Inferior parietal cortex (tissue), 1 donor: Measurements from ENCODE around the gene TENM3.

Experiments
- DNase-seq: peaks from one replicate; pipeline ENCODE4 v3.0.0-alpha.2; 2016; ENCODE audit errors: extremely low spot score

Gene TENM3

DNA sequence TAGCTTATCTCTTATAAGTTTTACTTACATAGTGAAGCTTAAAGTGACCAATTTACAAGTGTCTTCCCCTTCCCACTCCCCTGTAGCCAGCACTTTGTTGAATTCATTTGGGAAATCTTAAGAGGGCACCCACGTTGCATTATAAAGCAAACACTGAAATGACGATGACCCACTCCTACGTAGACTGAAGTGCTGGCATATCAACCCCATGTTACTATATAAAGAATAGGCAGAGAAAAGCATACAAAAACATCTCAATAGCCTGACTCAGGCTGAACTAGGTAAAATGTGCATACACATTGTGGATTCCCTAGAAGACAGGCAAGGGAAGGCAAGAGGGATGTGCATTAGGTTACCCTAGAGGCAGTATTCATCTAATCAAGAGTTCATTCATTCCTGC, 313.4 kb downstream of the TENM3 start:
- no peak for DNase-seq

- no peak for DNase-seq
Observed at GRCh38 chr4:182560358-182560757, 317.2 kb downstream of the TENM3 start.

DNA sequence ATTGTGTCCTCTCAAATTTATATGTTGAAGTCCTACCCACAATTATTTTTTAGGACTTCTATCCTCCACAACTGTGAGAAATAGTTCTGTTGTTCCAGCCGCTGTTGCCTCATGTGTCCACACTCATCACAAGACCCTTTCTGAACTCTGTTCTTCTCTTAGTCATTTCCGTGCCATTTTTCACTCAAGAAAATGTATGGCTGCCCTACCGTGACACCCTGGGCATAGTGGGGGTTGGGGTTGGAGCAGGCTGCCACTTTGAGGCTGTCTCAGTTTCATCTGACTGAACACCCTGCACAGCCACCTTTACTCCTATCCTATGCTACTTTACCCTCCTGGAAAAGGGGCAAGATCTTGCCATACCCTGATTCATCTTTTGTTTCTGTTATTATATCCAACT, 319.1 kb downstream of the TENM3 start:
- no peak for DNase-seq

DNA sequence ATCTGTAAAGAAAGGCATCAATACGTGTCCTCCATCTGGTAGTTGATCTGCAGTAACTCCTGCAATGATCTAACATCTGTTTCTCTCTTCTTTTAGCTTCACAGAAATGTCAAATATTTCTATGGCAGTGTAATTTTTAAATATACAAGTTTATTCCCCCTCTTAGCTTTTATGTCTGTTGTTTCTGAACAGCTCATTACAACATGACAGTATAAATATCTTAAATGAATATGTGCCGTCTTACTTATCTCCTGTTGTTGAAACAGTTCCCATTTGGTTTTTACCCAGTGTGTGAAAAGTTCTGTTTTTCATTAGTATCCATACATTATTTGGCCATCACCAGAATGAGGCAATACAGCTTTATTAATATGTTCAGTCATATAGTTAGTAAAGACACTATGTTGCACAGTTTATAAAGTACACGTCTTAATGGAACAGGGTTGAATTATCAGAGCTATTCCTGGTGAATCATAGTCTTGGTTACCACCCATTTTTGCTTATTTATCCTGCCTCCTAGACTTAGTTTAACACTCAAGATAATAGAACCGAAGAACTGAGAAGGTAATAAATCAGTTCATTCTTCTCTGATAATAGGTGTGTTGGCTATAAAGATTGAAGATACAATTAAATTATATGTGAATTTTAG, 321.6 kb downstream of the TENM3 start:
- DNase-seq, result no peak

GRCh38 chr4:182567119-182567518, 323.9 kb downstream of the TENM3 start:
- DNase-seq, result no peak

- DNase-seq, result no peak
Observed at GRCh38 chr4:182569561-182569960, 326.4 kb downstream of the TENM3 start.

- no peak for DNase-seq
Observed at GRCh38 chr4:182574706-182575105, 331.5 kb downstream of the TENM3 start.

- DNase-seq, result no peak
Observed at GRCh38 chr4:182575225-182575624, 332.0 kb downstream of the TENM3 start.

DNA sequence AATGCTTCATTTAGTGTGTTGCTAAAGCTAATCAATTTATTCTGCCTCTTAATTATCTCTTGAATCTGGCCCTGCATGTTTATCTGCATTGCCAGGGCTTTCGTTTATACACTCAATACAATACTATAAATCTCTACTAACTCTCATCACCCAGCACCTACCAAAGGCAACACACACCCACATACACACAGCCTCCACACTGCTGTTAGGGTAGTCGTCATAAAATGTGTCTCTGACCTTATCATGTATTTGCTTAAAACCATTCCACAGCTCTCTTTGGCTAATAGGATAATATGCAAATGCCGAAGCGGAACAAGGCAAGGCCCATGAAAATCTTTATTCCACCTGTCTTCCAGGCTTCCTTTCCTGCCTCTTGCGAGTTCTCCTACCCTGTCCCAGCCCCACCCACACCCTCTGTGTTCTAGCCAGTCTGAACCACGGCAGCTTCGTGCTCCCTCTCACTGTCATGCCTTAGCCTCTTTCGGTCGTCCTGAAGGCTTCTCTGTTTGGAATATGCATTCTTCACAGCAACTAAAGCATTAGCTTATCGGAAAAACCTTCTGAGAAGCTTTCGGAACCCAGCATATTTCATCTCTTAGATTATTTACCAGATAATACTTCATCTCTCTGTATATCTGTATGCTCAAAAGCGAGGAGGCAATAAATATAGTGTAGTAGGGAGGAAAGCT, 333.5 kb downstream of the TENM3 start:
- no peak for DNase-seq

- DNase-seq, result no peak
Observed at GRCh38 chr4:182577411-182577810, 334.2 kb downstream of the TENM3 start.

DNA sequence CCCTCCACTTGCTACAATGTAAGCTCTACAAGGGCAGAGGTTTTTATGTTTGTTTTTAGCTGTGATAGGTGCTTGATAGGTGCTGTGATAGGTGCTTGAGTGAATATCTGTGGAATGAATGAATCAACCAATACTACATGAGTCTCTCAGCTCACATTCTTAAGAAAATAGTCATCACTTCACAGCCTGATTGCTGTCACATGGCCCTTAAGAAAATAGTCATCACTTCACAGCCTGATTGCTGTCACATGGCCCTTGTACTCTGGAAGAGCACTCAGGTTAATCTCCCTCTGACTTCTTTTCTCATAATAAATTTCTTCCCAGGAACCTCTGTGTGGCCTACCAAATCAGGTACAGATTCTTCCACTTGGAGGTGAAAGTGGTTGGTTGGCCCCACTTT, 335.2 kb downstream of the TENM3 start:
- no peak for DNase-seq

- no peak for DNase-seq
Observed at GRCh38 chr4:182582245-182582644, 339.0 kb downstream of the TENM3 start.

GRCh38 chr4:182583703-182584415, 340.7 kb downstream of the TENM3 start:
- DNase-seq, result no peak

GRCh38 chr4:182585321-182585720, 342.1 kb downstream of the TENM3 start:
- no peak for DNase-seq

GRCh38 chr4:182589100-182589499, 345.9 kb downstream of the TENM3 start:
- DNase-seq, result no peak

- no peak for DNase-seq
Observed at GRCh38 chr4:182593402-182593801, 350.2 kb downstream of the TENM3 start.

- DNase-seq, result no peak
Observed at GRCh38 chr4:182593864-182594263, 350.7 kb downstream of the TENM3 start.

DNA sequence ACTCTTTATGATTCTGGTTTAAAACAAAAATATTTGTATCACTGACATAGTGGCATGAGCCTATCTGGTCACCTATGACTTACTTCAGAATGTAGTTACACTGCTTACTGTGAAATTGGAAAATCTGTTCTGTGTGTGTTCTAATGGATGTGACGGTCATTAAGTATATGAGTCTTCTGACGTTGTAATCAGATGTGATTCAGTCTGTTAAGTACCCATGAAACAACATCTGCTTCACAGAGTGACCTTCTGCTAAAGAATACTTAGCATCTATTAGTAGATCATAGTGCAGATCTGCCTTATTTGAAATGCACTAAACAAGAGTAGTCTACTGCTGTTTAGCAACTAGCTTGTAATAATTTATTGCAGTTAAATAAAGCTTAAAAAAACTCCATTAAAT, 356.9 kb downstream of the TENM3 start:
- DNase-seq, result no peak

DNA sequence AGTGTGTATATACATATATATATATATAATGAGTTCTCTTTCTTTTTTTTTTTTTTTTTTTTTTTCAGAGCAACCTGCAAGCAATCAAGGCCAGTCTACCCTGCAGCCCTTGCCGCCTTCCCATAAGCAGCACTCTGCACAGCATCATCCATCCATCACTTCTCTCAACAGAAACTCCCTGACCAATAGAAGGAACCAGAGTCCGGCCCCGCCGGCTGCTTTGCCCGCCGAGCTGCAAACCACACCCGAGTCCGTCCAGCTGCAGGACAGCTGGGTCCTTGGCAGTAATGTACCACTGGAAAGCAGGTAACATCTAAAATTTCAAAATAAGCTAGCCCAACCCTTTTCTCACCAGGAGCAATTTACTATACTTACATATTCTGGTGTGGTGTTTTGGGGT, 357.7 kb downstream of the TENM3 start:
- DNase-seq, result no peak

DNA sequence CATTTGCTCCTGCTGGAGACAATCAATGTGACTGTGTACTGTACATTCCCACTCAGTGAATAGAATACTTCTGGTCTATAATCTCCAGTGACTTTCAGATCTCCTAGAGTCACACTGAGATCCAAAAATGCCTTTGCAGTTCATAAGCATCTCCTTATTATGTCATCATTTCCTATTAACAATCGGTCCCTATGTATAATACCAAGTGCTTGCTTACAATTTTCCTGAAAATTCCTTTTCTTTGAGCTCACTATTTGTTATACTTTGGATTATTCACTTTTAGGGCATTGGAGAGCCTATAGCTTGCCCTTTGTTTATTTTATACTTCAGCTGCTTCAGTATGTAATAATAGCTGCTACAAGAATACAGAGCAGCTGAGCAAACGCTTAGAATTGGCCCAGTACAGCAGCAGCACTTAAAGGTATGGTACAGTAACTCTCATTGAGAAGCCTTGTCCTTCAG, 361.0 kb downstream of the TENM3 start:
- DNase-seq, result no peak

- DNase-seq, result no peak
Observed at GRCh38 chr4:182604953-182605352, 361.8 kb downstream of the TENM3 start.

- no peak for DNase-seq
Observed at GRCh38 chr4:182608525-182608924, 365.3 kb downstream of the TENM3 start.

DNA sequence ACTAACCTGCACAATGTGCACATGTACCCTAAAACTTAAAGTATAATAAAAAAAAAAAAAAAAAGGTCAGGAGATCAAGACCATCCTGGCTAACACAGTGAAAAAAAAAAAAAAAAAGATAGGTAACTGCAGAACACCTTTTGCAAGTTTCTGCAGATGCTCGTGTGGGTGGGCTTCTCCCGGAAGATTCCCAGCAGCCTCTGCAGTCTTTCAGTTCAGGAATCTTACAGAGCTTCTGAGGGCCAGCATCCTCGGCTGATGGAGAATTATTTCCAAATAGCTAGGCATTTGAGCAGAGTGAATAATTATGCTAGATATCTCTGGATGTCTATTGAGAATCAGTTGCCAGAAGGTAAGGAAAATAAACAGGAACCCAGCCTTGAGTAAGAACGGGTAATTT, 373.3 kb downstream of the TENM3 start:
- DNase-seq, result no peak
